WTC11 (cell line): ENCODE results near the gene ELF3.

Source experiments
- CBFB ChIP-seq: sonication (generic); formaldehyde crosslinking; IDR thresholded peaks from 2 replicates; pipeline ENCODE4 v1.8.1; 2022; ENCODE audit warnings: mild to moderate bottlenecking, low read depth, missing genetic modification reagents
- CREB1 ChIP-seq: sonication (generic); formaldehyde crosslinking; IDR thresholded peaks from 2 replicates; pipeline ENCODE4 v1.8.0; 2023; ENCODE audit warnings: mild to moderate bottlenecking, missing genetic modification reagents
- MXD4 ChIP-seq: fragments of 250-450 bp; sonication (Bioruptor Pico); IDR thresholded peaks from 2 replicates; pipeline ENCODE4 v1.8.0; 2021; ENCODE audit warnings: mild to moderate bottlenecking, moderate library complexity, borderline replicate concordance
- NR1H2 ChIP-seq: sonication (generic); formaldehyde crosslinking; IDR thresholded peaks from 2 replicates; pipeline ENCODE4 v1.9.0; 2021; ENCODE audit warnings: mild to moderate bottlenecking, moderate library complexity, missing genetic modification reagents
- ZNF671 ChIP-seq: fragments of 250-450 bp; sonication (Bioruptor Pico); IDR thresholded peaks from 2 replicates; pipeline ENCODE4 v1.8.0; 2021; ENCODE audit warnings: mild to moderate bottlenecking
- TF ChIP-seq, protein P1 (sequence below): fragments of 200-600 bp; IDR thresholded peaks from 2 replicates; pipeline ENCODE4 v1.8.0; 2022; ENCODE audit warnings: antibody characterized with exemption
- TF ChIP-seq, protein P2 (sequence below): sonication (generic); formaldehyde crosslinking; IDR thresholded peaks from 2 replicates; pipeline ENCODE4 v1.8.1; 2023; ENCODE audit warnings: mild to moderate bottlenecking, missing genetic modification reagents, moderate library complexity
- TF ChIP-seq, protein P3 (sequence below): sonication (generic); formaldehyde crosslinking; IDR thresholded peaks from 2 replicates; pipeline ENCODE4 v1.8.1; 2022; ENCODE audit warnings: low read depth, missing genetic modification reagents, borderline replicate concordance
- TF ChIP-seq, protein P4 (sequence below): sonication (generic); formaldehyde crosslinking; IDR thresholded peaks from 2 replicates; pipeline ENCODE4 v1.8.0; 2022; ENCODE audit warnings: mild to moderate bottlenecking, missing genetic modification reagents
- TF ChIP-seq, protein P5 (sequence below): sonication (generic); formaldehyde crosslinking; conservative IDR thresholded peaks from 2 replicates; pipeline ENCODE4 v1.8.1; 2023; ENCODE audit warnings: mild to moderate bottlenecking, low read depth, missing genetic modification reagents, moderate library complexity

DNA sequence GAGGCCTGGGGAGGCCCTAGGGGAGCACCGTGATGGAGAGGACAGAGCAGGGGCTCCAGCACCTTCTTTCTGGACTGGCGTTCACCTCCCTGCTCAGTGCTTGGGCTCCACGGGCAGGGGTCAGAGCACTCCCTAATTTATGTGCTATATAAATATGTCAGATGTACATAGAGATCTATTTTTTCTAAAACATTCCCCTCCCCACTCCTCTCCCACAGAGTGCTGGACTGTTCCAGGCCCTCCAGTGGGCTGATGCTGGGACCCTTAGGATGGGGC, 5.2 kb downstream of the ELF3 start:
- TF ChIP-seq, protein P1, sequence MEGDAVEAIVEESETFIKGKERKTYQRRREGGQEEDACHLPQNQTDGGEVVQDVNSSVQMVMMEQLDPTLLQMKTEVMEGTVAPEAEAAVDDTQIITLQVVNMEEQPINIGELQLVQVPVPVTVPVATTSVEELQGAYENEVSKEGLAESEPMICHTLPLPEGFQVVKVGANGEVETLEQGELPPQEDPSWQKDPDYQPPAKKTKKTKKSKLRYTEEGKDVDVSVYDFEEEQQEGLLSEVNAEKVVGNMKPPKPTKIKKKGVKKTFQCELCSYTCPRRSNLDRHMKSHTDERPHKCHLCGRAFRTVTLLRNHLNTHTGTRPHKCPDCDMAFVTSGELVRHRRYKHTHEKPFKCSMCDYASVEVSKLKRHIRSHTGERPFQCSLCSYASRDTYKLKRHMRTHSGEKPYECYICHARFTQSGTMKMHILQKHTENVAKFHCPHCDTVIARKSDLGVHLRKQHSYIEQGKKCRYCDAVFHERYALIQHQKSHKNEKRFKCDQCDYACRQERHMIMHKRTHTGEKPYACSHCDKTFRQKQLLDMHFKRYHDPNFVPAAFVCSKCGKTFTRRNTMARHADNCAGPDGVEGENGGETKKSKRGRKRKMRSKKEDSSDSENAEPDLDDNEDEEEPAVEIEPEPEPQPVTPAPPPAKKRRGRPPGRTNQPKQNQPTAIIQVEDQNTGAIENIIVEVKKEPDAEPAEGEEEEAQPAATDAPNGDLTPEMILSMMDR: no peak
- TF ChIP-seq NR1H2 (CRISPR knock-in tag) (no peak), ZNF671 (CRISPR knock-in tag) (no peak), CBFB (CRISPR knock-in tag) (no peak), CREB1 (CRISPR knock-in tag) (no peak), MXD4 (CRISPR knock-in tag) (no peak)
- TF ChIP-seq, protein P2, sequence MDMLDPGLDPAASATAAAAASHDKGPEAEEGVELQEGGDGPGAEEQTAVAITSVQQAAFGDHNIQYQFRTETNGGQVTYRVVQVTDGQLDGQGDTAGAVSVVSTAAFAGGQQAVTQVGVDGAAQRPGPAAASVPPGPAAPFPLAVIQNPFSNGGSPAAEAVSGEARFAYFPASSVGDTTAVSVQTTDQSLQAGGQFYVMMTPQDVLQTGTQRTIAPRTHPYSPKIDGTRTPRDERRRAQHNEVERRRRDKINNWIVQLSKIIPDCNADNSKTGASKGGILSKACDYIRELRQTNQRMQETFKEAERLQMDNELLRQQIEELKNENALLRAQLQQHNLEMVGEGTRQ (CRISPR knock-in tag): no peak
- TF ChIP-seq, protein P3, sequence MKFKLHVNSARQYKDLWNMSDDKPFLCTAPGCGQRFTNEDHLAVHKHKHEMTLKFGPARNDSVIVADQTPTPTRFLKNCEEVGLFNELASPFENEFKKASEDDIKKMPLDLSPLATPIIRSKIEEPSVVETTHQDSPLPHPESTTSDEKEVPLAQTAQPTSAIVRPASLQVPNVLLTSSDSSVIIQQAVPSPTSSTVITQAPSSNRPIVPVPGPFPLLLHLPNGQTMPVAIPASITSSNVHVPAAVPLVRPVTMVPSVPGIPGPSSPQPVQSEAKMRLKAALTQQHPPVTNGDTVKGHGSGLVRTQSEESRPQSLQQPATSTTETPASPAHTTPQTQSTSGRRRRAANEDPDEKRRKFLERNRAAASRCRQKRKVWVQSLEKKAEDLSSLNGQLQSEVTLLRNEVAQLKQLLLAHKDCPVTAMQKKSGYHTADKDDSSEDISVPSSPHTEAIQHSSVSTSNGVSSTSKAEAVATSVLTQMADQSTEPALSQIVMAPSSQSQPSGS (CRISPR knock-in tag): no peak
- TF ChIP-seq, protein P4, sequence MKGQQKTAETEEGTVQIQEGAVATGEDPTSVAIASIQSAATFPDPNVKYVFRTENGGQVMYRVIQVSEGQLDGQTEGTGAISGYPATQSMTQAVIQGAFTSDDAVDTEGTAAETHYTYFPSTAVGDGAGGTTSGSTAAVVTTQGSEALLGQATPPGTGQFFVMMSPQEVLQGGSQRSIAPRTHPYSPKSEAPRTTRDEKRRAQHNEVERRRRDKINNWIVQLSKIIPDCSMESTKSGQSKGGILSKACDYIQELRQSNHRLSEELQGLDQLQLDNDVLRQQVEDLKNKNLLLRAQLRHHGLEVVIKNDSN (CRISPR knock-in tag): no peak
- TF ChIP-seq, protein P5, sequence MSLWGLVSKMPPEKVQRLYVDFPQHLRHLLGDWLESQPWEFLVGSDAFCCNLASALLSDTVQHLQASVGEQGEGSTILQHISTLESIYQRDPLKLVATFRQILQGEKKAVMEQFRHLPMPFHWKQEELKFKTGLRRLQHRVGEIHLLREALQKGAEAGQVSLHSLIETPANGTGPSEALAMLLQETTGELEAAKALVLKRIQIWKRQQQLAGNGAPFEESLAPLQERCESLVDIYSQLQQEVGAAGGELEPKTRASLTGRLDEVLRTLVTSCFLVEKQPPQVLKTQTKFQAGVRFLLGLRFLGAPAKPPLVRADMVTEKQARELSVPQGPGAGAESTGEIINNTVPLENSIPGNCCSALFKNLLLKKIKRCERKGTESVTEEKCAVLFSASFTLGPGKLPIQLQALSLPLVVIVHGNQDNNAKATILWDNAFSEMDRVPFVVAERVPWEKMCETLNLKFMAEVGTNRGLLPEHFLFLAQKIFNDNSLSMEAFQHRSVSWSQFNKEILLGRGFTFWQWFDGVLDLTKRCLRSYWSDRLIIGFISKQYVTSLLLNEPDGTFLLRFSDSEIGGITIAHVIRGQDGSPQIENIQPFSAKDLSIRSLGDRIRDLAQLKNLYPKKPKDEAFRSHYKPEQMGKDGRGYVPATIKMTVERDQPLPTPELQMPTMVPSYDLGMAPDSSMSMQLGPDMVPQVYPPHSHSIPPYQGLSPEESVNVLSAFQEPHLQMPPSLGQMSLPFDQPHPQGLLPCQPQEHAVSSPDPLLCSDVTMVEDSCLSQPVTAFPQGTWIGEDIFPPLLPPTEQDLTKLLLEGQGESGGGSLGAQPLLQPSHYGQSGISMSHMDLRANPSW (CRISPR knock-in tag): no peak
